A673 (cell line): Measurements from ENCODE around the gene ZNF827.

ENCODE experiments used
- CTCF ChIP-seq: fragments of 300-800, 200-600 bp; sonication (generic); conservative IDR thresholded peaks from 2 replicates; pipeline ENCODE4 v1.5.1; 2017; ENCODE audit warnings: low read depth, mild to moderate bottlenecking, antibody characterized with exemption, low read length, moderate library complexity, mixed read lengths
- EZH2 ChIP-seq: fragments of 200-600 bp; sonication (generic); IDR thresholded peaks from 2 replicates; pipeline ENCODE4 v1.6.1; 2017; ENCODE audit warnings: borderline replicate concordance, low read depth, mild to moderate bottlenecking, mixed read lengths, antibody characterized with exemption, low read length; ENCODE audit not compliant: poor library complexity, severe bottlenecking

DNA sequence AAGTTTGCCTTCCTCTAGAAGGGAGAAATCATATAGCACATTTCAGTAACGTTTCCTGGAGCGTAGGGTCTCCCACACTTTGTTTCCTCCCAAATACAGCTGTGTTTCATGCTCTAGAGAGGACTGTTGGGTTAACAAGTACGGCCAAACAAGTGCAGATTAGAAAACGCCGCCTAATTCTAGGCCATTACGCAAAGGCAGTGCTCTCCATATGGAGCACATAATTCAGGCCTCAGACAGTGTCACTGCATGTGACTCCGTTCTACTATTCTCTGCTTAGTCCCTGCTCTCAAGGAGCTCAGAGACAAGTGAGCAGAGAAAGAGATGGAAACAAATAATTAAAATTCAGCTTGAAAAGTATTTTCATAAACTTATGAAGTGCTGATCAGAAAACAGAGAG lies 11.6 kb downstream of the ZNF827 start:
- no peak for TF ChIP-seq CTCF
- TF ChIP-seq EZH2, result no peak
